Measurements from ENCODE around the gene RNF220. TPM values are rescaled to one million over a fixed set of nuclear protein-coding genes. Genes with fewer than 3 reads are reported as not detected.

Gene RNF220
- total and polyA plus RNA-seq, 11 donors, result 54.2 to 108 (median 62.4) TPM

- no peak overlapping the region for H3K4me3 ChIP-seq
- intact Hi-C loops (cut with DNase I), result no loop called here
- no peak for ATAC-seq
Observed at GRCh38 chr1:44368471-44369151, 36.4 kb upstream of the RNF220 start.

GRCh38 chr1:44371206-44371605 lies 33.8 kb upstream of the RNF220 start:
- Histone ChIP-seq H3K4me1 (no peaks in the 10 kb centered on the region), H3K27ac (no peak overlapping the region), H3K36me3 (no peaks in the 10 kb centered on the region), H3K4me3 (no peak overlapping the region), H3K9me3 (no peaks in the 10 kb centered on the region), H3K27me3 (no peaks in the 10 kb centered on the region)
- TF ChIP-seq, protein P1, sequence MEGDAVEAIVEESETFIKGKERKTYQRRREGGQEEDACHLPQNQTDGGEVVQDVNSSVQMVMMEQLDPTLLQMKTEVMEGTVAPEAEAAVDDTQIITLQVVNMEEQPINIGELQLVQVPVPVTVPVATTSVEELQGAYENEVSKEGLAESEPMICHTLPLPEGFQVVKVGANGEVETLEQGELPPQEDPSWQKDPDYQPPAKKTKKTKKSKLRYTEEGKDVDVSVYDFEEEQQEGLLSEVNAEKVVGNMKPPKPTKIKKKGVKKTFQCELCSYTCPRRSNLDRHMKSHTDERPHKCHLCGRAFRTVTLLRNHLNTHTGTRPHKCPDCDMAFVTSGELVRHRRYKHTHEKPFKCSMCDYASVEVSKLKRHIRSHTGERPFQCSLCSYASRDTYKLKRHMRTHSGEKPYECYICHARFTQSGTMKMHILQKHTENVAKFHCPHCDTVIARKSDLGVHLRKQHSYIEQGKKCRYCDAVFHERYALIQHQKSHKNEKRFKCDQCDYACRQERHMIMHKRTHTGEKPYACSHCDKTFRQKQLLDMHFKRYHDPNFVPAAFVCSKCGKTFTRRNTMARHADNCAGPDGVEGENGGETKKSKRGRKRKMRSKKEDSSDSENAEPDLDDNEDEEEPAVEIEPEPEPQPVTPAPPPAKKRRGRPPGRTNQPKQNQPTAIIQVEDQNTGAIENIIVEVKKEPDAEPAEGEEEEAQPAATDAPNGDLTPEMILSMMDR (IDR thresholded peaks at IDR 0.05), result no peak
- no peak for TF ChIP-seq POLR2A (IDR thresholded peaks at IDR 0.05)
- intact Hi-C loops (cut with DNase I), result loop anchor here in 1 of 10 donors (10.0 kb wide), 1 partner anchor 284 kb away; no protein-coding TSS in a partner anchor
- DNase-seq (no peak), ATAC-seq (no peak)

More at GRCh38 chr1:44368471-44369151, 36.4 kb upstream of the RNF220 start:
- H3K27me3 ChIP-seq, result peaks cover 0 to 4% (median 0%) of the 10 kb centered on the region in 9 donors
- H3K27ac ChIP-seq, result no peak overlapping the region
- TF ChIP-seq POLR2A (IDR thresholded peaks at IDR 0.05), result no peak
- TF ChIP-seq, protein P1 (IDR thresholded peaks at IDR 0.05), result no peak
- H3K36me3 ChIP-seq, result no peaks in the 10 kb centered on the region
- no peaks in the 10 kb centered on the region for H3K4me1 ChIP-seq
- DNase-seq, result no peak
- 76 to 83% (median 78%) methylated on average over 12 of the region's 12 CpGs for WGBS, 4 donors
- H3K9me3 ChIP-seq, result no peaks in the 10 kb centered on the region

GRCh38 chr1:44375547-44375946 lies 29.5 kb upstream of the RNF220 start:
- DNase-seq, result no peak
- ATAC-seq, result no peak
- Histone ChIP-seq H3K4me1 (no peaks in the 10 kb centered on the region), H3K4me3 (no peak overlapping the region), H3K36me3 (no peaks in the 10 kb centered on the region), H3K27ac (no peak overlapping the region), H3K9me3 (no peaks in the 10 kb centered on the region), H3K27me3 (no peaks in the 10 kb centered on the region)
- intact Hi-C loops (cut with DNase I), result loop anchor here in 5 of 10 donors (5.0 to 10.0 kb wide), 5 partner anchors 122 to 279 kb away; no protein-coding TSS in a partner anchor
- WGBS, 4 donors, result 91 to 97% (median 96%) methylated on average over 6 of the region's 6 CpGs
- TF ChIP-seq, protein P1 (IDR thresholded peaks at IDR 0.05), result no peak
- TF ChIP-seq POLR2A (IDR thresholded peaks at IDR 0.05), result no peak

- intact Hi-C loops (cut with DNase I), result loop anchor here (1.0 to 10.0 kb wide), 10 partner anchors 119 to 277 kb away; no protein-coding TSS in a partner anchor
- Histone ChIP-seq H3K36me3 (no peaks in the 10 kb centered on the region), H3K4me3 (no peak overlapping the region), H3K27ac (no peak overlapping the region), H3K4me1 (no peaks in the 10 kb centered on the region), H3K9me3 (no peaks in the 10 kb centered on the region), H3K27me3 (no peaks in the 10 kb centered on the region)
- 56 to 69% (median 63%) methylated on average over 12 of the region's 12 CpGs for WGBS, 4 donors
- peak in 1 of 4 donors; percentile 50 for ATAC-seq
- peak in 3 of 5 donors; percentile 30 to 50 (median 35) for DNase-seq
- no peak for TF ChIP-seq POLR2A (IDR thresholded peaks at IDR 0.05)
- TF ChIP-seq, protein P1 (IDR thresholded peaks at IDR 0.05), result peak; percentile 59 to 85 (median 74)
Observed at GRCh38 chr1:44377925-44378784, 26.9 kb upstream of the RNF220 start.

Measured in heart left ventricle (tissue), 16 donors.